ENCODE measurements around the gene FBXO10.
"Not testable (repeated sequence)": the region's sequence is repeated elsewhere in the genome, so short reads cannot be mapped to it uniquely, and the experiment has no call there.

The FBXO10 gene

GRCh38 chr9:37474438-37474837, 101.7 kb downstream of the FBXO10 start:
- DNase-seq (ENCODE audit: low read depth): no peak
- H3K4me3 ChIP-seq (ENCODE audit: low read depth, low read length): no peak overlapping the region
- TF ChIP-seq CTCF (IDR thresholded peaks at IDR 0.05; ENCODE audit: insufficient read depth, low read depth, low read length, missing control alignments): no peak

GRCh38 chr9:37473982-37474381, 102.2 kb downstream of the FBXO10 start:
- not testable (repeated sequence) for H3K4me3 ChIP-seq (ENCODE audit: low read depth, low read length); DNase-seq (ENCODE audit: low read depth)

DNA sequence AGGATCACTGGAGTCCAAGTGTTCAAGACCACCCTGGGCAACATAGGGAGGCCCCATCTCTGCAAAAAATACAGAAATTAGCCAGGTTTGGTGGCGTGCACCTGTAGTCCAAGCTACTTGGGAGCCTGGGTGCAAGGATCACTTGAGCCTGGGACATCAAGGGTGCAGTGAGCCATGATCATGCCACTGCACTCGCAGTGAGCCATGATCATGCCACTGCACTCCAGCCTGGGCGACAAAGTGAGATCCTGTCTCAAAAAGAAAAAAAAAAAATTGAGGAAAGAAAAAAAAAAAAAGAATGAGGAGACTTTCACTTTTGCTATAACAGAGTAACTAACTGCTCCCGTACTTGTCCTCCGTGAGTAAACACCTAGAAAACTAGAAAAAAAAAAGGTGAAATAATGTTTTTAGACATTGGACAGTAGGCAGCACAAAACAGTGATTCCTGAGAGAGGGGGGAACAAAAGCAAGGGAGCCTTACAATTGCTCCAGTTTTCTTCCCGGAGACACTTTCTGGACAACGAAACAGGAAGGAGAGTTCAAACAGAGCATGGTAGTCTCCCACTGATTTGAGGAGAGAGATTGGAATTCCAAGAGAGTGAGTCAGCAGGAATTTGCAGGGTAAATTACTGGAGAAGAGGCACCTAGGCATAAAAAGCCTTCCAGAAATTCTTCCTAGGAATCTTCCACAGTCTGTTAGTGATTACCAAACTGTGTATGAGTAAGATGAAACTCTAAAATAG, 104.1 kb downstream of the FBXO10 start:
- no peak for TF ChIP-seq CTCF (IDR thresholded peaks at IDR 0.05; ENCODE audit: insufficient read depth, low read depth, low read length, missing control alignments)
- no peak for DNase-seq (ENCODE audit: low read depth)
- peak overlapping the region; percentile 24 for H3K4me3 ChIP-seq (ENCODE audit: low read depth, low read length)

- DNase-seq (ENCODE audit: low read depth): no peak
- TF ChIP-seq CTCF (IDR thresholded peaks at IDR 0.05; ENCODE audit: insufficient read depth, low read depth, low read length, missing control alignments): no peak
- no peak overlapping the region for H3K4me3 ChIP-seq (ENCODE audit: low read depth, low read length)
Measured at GRCh38 chr9:37468620-37469019, 107.6 kb downstream of the FBXO10 start.

- not testable (repeated sequence) for H3K4me3 ChIP-seq (ENCODE audit: low read depth, low read length); DNase-seq (ENCODE audit: low read depth)
Measured at GRCh38 chr9:37467530-37467929, 108.7 kb downstream of the FBXO10 start.

DNA sequence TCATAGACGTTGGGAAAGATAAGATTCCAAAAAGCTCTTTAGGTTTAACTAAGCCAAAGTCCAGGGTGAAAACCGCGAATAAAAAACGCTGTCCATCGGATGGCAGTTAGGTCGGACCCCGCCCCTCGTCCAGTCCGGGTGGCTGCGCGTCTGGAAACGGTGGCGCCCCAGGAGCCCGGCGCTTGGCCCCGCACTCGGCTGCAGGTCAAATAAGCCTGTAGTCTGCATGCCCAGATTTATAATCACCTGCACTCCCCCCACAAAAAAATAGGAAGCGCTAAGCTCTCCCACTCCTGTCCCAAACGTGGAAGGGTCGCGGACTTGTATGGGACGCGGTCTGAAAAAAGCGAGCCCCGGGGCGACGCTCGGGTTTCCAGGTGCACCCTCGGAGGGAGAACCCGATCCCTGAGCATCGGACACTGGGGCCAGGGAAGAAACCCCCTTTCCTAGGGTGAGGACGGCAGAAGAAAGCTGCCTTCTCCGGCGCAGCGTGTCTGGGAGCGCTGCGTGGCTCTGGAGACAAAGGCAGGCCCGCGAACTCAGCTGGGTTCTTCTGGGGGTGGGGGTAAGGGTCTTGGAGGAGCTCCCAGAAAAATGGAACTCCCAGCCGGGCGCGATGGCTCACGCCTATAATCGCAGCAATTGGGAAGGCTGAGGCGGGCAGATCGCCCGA, 110.0 kb downstream of the FBXO10 start:
- peak overlapping the region; percentile 91 for H3K4me3 ChIP-seq (ENCODE audit: low read depth, low read length)
- peak; percentile 61 for DNase-seq (ENCODE audit: low read depth)
- no peak for TF ChIP-seq CTCF (IDR thresholded peaks at IDR 0.05; ENCODE audit: insufficient read depth, low read depth, low read length, missing control alignments)

DNA sequence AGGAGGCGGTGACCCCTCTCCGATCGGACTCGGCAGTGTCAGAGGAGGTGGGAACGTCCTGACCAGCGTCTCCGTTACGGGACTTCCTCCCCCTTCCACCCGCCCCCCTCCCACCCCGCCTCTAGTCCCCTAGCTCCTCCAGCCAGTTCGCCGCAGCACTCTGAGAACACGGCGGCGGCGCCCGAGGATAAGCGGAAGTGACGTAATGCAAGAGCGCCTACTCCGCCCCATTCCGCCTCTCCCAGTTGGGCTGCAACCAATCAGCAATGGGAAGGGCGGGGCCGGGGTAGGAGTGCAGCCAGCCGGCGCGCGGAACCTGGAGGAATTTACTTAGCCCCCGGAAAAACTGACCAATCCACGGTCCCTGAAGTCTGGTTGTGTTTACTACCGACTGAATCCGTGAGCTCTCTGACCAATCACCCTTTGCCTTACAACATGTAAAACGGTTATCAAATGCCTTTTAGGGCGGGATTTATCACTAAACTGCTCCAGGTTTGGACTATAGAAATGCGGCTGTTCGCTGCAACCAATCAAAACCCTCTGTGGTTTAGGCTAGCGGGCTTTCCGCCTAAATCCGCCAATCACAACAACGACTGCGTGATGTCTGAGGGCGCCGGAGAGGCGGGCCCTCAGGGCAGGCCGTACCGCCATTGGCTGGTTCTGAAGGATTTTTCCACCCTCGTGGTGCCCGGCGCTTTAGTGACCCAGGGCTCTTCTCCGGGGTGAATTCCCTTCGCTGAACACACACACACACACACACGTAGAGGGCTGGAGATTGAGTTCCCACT, 110.7 kb downstream of the FBXO10 start, which contains the start of gene ZBTB5:
ZBTB5 (minus strand) TSS at position 202 of the 788 bp plus-strand sequence. CDS start 22,899 bp downstream, outside the sequence.
- no peak for TF ChIP-seq CTCF (IDR thresholded peaks at IDR 0.05; ENCODE audit: insufficient read depth, low read depth, low read length, missing control alignments)
- peak; percentile 100 for DNase-seq (ENCODE audit: low read depth)
- peak within 1 kb of the TSS; percentile 91 for H3K4me3 ChIP-seq (ENCODE audit: low read depth, low read length)

Measured in GM12865 (cell line).